ENCODE results near the gene GRK7. TPM values are rescaled to one million over a fixed set of nuclear protein-coding genes. Genes with fewer than 3 reads are reported as not detected.

Gene GRK7
- total and polyA plus RNA-seq, 9 of the 15 experiments (the other 6 are each of a cell fraction or from before 2014, with no cell fraction given): 0.01 to 0.08 (median 0.04) TPM; not detected in 3

- no peak for TF ChIP-seq E2F8 (IDR thresholded peaks at IDR 0.05; ENCODE audit: low read depth, partially characterized antibody)
- peak; percentile 63 for TF ChIP-seq EP400 (IDR thresholded peaks at IDR 0.05)
- no peak for TF ChIP-seq E2F6 (IDR thresholded peaks at IDR 0.05; ENCODE audit: borderline replicate concordance in 1 of 2, extremely low read depth in 1 of 2, insufficient read depth in 1 of 2, insufficient read length in 1 of 2, low read depth in 1 of 2, low read length in 1 of 2, poor library complexity in 1 of 2, severe bottlenecking in 1 of 2)
- TF ChIP-seq CEBPG (CRISPR knock-in tag; IDR thresholded peaks at IDR 0.05): no peak
- no peak for TF ChIP-seq CEBPG (tag; conservative IDR thresholded peaks at IDR 0.05 in 1 of 2, IDR thresholded peaks at IDR 0.05 in 1 of 2)
- peak; percentile 89 for TF ChIP-seq ZNF395 (CRISPR knock-in tag; IDR thresholded peaks at IDR 0.05)
- peak; percentile 99 for TF ChIP-seq EGR1 (conservative IDR thresholded peaks at IDR 0.05)
- no peak for TF ChIP-seq POLR2H (tag; IDR thresholded peaks at IDR 0.05; ENCODE audit: low read depth)
- no peak for TF ChIP-seq KDM4B (IDR thresholded peaks at IDR 0.05; ENCODE audit: borderline replicate concordance in 2 of 2, low read depth in 1 of 2)
- TF ChIP-seq ZNF449 (CRISPR knock-in tag; IDR thresholded peaks at IDR 0.05): no peak
- peak; percentile 64 for TF ChIP-seq NFE2L1 (tag; IDR thresholded peaks at IDR 0.05; ENCODE audit: borderline replicate concordance, low read depth)
- TF ChIP-seq DPF2 (IDR thresholded peaks at IDR 0.05): peak; percentile 97
- TF ChIP-seq, protein P1, sequence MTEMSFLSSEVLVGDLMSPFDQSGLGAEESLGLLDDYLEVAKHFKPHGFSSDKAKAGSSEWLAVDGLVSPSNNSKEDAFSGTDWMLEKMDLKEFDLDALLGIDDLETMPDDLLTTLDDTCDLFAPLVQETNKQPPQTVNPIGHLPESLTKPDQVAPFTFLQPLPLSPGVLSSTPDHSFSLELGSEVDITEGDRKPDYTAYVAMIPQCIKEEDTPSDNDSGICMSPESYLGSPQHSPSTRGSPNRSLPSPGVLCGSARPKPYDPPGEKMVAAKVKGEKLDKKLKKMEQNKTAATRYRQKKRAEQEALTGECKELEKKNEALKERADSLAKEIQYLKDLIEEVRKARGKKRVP (CRISPR knock-in tag; IDR thresholded peaks at IDR 0.05): peak; percentile 3; the same call in 1 of the 2 replicates
- TF ChIP-seq E2F3 (CRISPR knock-in tag; IDR thresholded peaks at IDR 0.05): 0 out of 2 replicates have a peak, but pooled peaks have one; percentile 12
- no peak; a peak in 1 of 3 replicates for TF ChIP-seq CBX3 (IDR thresholded peaks at IDR 0.05; ENCODE audit: borderline replicate concordance in 1 of 2, low read length in 2 of 2)
- peak; percentile 67 for TF ChIP-seq PHB2 (IDR thresholded peaks at IDR 0.05; ENCODE audit: low read depth)
These were observed 41.8 kb downstream of the GRK7 start (continued) for GRCh38 chr3:141804778-141805639.

All from K562 (cell line).